A549 (cell line): ENCODE data around the gene TMEM266. TPM values are rescaled to one million over a fixed set of nuclear protein-coding genes. Genes with fewer than 3 reads are reported as not detected.

Source experiments
- ATAC-seq, 2 experiments: fragments of 200-7000 bp in 1 of 2; fragments of >200 bp in 1 of 2; cut with Nextera tagmentation in 1 of 2; cut with Tn5 transposase in 1 of 2; 3 replicates each; pipeline versions ENCODE4 v1.8.0 to v1.9.1; 2018 to 2020; ENCODE audit warnings: mild to moderate bottlenecking in 1 of 2, moderate library complexity in 1 of 2
- CTCF ChIA-PET: fragments of 300-600 bp; sonication (Branson Sonifier 250); formaldehyde crosslinking; extraction: SDS; loops from one replicate; lab custom pipeline; 2021; ENCODE audit warnings: antibody characterized with exemption, inconsistent platforms; lab: Yijun Ruan, JAX
- POLR2A ChIA-PET: fragments of 350-600 bp; formaldehyde crosslinking; extraction: SDS; loops from one replicate; lab custom pipeline; 2021; ENCODE audit warnings: antibody characterized with exemption, inconsistent platforms; lab: Yijun Ruan, JAX
- DNase-seq, 2 experiments: peaks; one replicate each; pipeline versions ENCODE4 v3.0.0 to v3.0.0-alpha.2; 2011 to 2016; ENCODE audit warnings: low read depth in 1 of 2, low spot score in 1 of 2
- FAIRE-seq: peaks from 2 replicates; lab custom pipeline; 2011; peaks lifted over from hg19 to GRCh38; lab: Jason Lieb, UNC
- H3K27ac ChIP-seq, 2 experiments: fragments of >200 bp; sonication (Bioruptor Twin); formaldehyde crosslinking; 3 replicates each; pipeline ENCODE4 v1.5.1; 2016 to 2017
- H3K4me1 ChIP-seq: fragments of >200 bp; sonication (Bioruptor Twin); formaldehyde crosslinking; 3 replicates; pipeline ENCODE4 v1.6.1; 2016
- H3K4me2 ChIP-seq: fragments of >200 bp; sonication (Bioruptor Twin); formaldehyde crosslinking; 3 replicates; pipeline ENCODE4 v1.6.1; 2016
- H3K4me3 ChIP-seq: fragments of >200 bp; sonication (Bioruptor Twin); formaldehyde crosslinking; 3 replicates; pipeline ENCODE4 v1.5.1; 2016
- H3K9me3 ChIP-seq: fragments of >200 bp; sonication (Bioruptor Twin); formaldehyde crosslinking; 3 replicates; pipeline ENCODE4 v1.6.1; 2016
- EHMT2 ChIP-seq: fragments of 200-600 bp; sonication (generic); IDR thresholded peaks from 2 replicates; pipeline ENCODE4 v1.6.1; 2016; ENCODE audit warnings: antibody characterized with exemption, low read depth, mild to moderate bottlenecking, moderate library complexity
- FOSB ChIP-seq: fragments of 250-450 bp; sonication (Bioruptor Pico); IDR thresholded peaks from 2 replicates; pipeline ENCODE4 v1.5.0; 2020; ENCODE audit warnings: mild to moderate bottlenecking, moderate library complexity
- HOXB5 ChIP-seq: fragments of 250-450 bp; sonication (Bioruptor Pico); IDR thresholded peaks from 2 replicates; pipeline ENCODE4 v1.5.0; 2020; ENCODE audit warnings: mild to moderate bottlenecking, moderate library complexity
- KDM1A ChIP-seq: fragments of 200-600 bp; sonication (generic); IDR thresholded peaks from 2 replicates; pipeline ENCODE4 v1.6.1; 2016; ENCODE audit warnings: low read depth, mild to moderate bottlenecking
- MYC ChIP-seq: IDR thresholded peaks from 2 replicates; pipeline ENCODE4 v1.6.1; 2012; ENCODE audit warnings: mild to moderate bottlenecking, inconsistent platforms, low read length, improper control_type of control experiment, borderline replicate concordance
- NPAS2 ChIP-seq: fragments of 250-450 bp; sonication (Bioruptor Pico); IDR thresholded peaks from 2 replicates; pipeline ENCODE4 v1.8.0; 2022; ENCODE audit warnings: mild to moderate bottlenecking, moderate library complexity, borderline replicate concordance
- POLR2AphosphoS2 ChIP-seq: conservative IDR thresholded peaks from 2 replicates; pipeline ENCODE4 v1.6.1; 2012; ENCODE audit warnings: low read length, improper control_type of control experiment, inconsistent platforms
- RCOR1 ChIP-seq: fragments of 150-350 bp; IDR thresholded peaks from 2 replicates; pipeline ENCODE4 v1.6.1; 2014; ENCODE audit warnings: antibody characterized with exemption, low read length, low read depth
- REST ChIP-seq: fragments of 200-600 bp; sonication (generic); IDR thresholded peaks from 2 replicates; pipeline ENCODE4 v1.6.1; 2016; ENCODE audit warnings: antibody characterized with exemption, mild to moderate bottlenecking, moderate library complexity
- SMC3 ChIP-seq: fragments of >200 bp; sonication (Bioruptor Twin); formaldehyde crosslinking; IDR thresholded peaks from 3 replicates; pipeline ENCODE4 v1.6.1; 2018; ENCODE audit warnings: inconsistent platforms
- SREBF2 ChIP-seq: fragments of 450-650 bp; IDR thresholded peaks from 2 replicates; pipeline ENCODE4 v1.6.1; 2014; ENCODE audit warnings: mild to moderate bottlenecking, moderate library complexity
- ZFP36 ChIP-seq: fragments of 450-650 bp; IDR thresholded peaks from 2 replicates; pipeline ENCODE4 v1.6.1; 2014; ENCODE audit warnings: borderline replicate concordance; ENCODE audit not compliant: partially characterized antibody
- ZSCAN20 ChIP-seq: fragments of 250-450 bp; sonication (Bioruptor Pico); IDR thresholded peaks from 2 replicates; pipeline ENCODE4 v1.8.0; 2022; ENCODE audit warnings: mild to moderate bottlenecking, moderate library complexity
- WGBS: methylation state at CpG from one replicate; pipeline ENCODE4 v1.1.6; 2017; ENCODE audit errors: missing lambda C conversion rate; 5-methylcytosine and 5-hydroxymethylcytosine counted together
- polyA plus RNA-seq, 4 experiments: library from polyadenylated mRNA; depleted of rRNA in 3 of 4; stranded (reverse); fragments of >200 nt; fragmentation: RNase III in 1 of 4; extraction: RNeasy Plus Mini Kit Qiagen cat#74134 plus additional on column Dnase treatment in 1 of 4; gene quantifications; 2 replicates in 3 of 4; 3 replicates in 1 of 4; pipeline ENCODE4 v1.2.3, GENCODE V29; 2011 to 2017
- TF ChIP-seq, protein P1 (sequence below): fragments of >200 bp; sonication (Bioruptor Twin); formaldehyde crosslinking; IDR thresholded peaks from 3 replicates; pipeline ENCODE4 v1.6.1; 2016
- TF ChIP-seq, protein P2 (sequence below): fragments of 250-450 bp; sonication (Bioruptor Pico); IDR thresholded peaks from 2 replicates; pipeline ENCODE4 v1.5.0; 2021; ENCODE audit warnings: mild to moderate bottlenecking, moderate library complexity, borderline replicate concordance
- TF ChIP-seq, protein P3 (sequence below): fragments of >200 bp; sonication (Bioruptor Twin); formaldehyde crosslinking; IDR thresholded peaks from 2 replicates; pipeline ENCODE4 v1.6.1; 2016

TMEM266 gene
- polyA plus RNA-seq, 2 of the 4 experiments (the other 2 are of a cell fraction), result 0.06 to 0.08 TPM

DNA sequence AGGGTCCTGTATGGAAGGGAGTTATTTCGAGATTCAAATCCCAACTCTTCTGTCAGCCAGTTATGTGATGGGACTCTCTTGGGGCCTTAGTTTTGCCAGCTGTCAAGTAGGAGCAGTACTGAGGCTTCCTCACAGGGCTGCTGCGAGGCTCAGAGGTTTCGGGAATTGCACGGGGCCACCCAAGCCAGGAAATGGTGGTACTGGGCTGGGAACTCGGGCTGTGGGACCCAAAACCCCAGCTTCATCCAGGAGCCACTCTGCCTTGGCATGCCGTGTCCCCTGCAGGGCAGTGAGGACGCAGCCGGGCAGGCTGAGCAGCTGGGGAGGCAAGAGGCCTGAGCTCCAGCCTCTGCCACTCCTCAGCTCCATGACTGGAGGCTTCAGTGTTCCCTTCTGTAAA is 132.9 kb downstream of the TMEM266 start:
- WGBS, result 86% methylated on average over 8 of the region's 8 CpGs
- Histone ChIP-seq H3K9me3 (no peaks in the 10 kb centered on the region), H3K27ac (no peak overlapping the region), H3K4me2 (no peak overlapping the region), H3K4me3 (no peak overlapping the region), H3K4me1 (peaks cover 32% of the 10 kb centered on the region)
- ChIA-PET CTCF (interaction anchor here (0.7 to 6.3 kb wide), 14 partner anchors 11 to 682 kb away, joined by 3 to 115 read pairs (median 6); no protein-coding TSS in a partner anchor), POLR2A (interaction anchor here (2.3 kb wide), 1 partner anchor 143 kb away, joined by 6 read pairs; no protein-coding TSS in a partner anchor)
- no peak for FAIRE-seq
- DNase-seq, result no peak
- TF ChIP-seq POLR2AphosphoS2, result no peak
- TF ChIP-seq RCOR1, result no peak
- TF ChIP-seq, protein P1, sequence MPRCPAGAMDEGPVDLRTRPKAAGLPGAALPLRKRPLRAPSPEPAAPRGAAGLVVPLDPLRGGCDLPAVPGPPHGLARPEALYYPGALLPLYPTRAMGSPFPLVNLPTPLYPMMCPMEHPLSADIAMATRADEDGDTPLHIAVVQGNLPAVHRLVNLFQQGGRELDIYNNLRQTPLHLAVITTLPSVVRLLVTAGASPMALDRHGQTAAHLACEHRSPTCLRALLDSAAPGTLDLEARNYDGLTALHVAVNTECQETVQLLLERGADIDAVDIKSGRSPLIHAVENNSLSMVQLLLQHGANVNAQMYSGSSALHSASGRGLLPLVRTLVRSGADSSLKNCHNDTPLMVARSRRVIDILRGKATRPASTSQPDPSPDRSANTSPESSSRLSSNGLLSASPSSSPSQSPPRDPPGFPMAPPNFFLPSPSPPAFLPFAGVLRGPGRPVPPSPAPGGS, result no peak
- TF ChIP-seq FOSB (CRISPR knock-in tag), result no peak
- TF ChIP-seq, protein P2, sequence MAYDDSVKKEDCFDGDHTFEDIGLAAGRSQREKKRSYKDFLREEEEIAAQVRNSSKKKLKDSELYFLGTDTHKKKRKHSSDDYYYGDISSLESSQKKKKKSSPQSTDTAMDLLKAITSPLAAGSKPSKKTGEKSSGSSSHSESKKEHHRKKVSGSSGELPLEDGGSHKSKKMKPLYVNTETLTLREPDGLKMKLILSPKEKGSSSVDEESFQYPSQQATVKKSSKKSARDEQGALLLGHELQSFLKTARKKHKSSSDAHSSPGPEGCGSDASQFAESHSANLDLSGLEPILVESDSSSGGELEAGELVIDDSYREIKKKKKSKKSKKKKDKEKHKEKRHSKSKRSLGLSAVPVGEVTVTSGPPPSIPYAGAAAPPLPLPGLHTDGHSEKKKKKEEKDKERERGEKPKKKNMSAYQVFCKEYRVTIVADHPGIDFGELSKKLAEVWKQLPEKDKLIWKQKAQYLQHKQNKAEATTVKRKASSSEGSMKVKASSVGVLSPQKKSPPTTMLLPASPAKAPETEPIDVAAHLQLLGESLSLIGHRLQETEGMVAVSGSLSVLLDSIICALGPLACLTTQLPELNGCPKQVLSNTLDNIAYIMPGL, result no peak
- no peak for TF ChIP-seq SMC3
- no peak for TF ChIP-seq HOXB5
- no peak for TF ChIP-seq REST
- no peak for TF ChIP-seq MYC
- no peak for ATAC-seq

DNA sequence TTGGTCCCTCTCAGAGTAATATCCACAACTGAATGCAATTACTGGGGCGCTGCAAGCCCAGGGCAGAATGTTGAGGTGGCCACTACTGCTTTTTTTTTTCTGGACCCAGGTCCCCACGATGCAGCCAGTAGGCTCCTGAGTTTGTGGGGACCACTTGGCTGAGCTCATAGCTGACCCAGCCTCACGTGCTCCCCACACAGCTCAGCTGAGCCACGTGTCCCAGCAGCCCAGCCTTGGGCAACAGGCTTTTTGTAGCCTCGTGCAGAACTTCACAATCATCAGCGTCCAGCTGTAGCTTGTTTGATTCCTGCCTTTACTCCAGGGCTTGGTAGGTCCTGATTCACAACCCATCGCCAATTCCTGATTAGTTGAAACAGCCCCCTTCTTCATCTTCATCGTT is 134.1 kb downstream of the TMEM266 start:
- H3K9me3 ChIP-seq, result no peaks in the 10 kb centered on the region
- H3K4me2 ChIP-seq, result no peak overlapping the region
- WGBS, result 68% methylated on average over 8 of the region's 8 CpGs
- DNase-seq, result no peak
- no peak overlapping the region for H3K4me3 ChIP-seq
- FAIRE-seq, result no peak
- no peak overlapping the region for H3K27ac ChIP-seq
- POLR2A ChIA-PET, result no interaction called here
- TF ChIP-seq, protein P2, result no peak
- TF ChIP-seq SMC3, result no peak
- no peak for TF ChIP-seq ZFP36
- TF ChIP-seq EHMT2, result no peak
- TF ChIP-seq, protein P1, result no peak
- TF ChIP-seq KDM1A, result no peak
- TF ChIP-seq, protein P3, sequence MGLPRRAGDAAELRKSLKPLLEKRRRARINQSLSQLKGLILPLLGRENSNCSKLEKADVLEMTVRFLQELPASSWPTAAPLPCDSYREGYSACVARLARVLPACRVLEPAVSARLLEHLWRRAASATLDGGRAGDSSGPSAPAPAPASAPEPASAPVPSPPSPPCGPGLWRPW, result no peak
- TF ChIP-seq REST, result no peak
- no peak for TF ChIP-seq SREBF2
- TF ChIP-seq ZSCAN20, result no peak
- no peak for TF ChIP-seq NPAS2 (CRISPR knock-in tag)
- TF ChIP-seq, all 56 proteins: peak for 0
- H3K4me1 ChIP-seq, result peaks cover 44% of the 10 kb centered on the region
- CTCF ChIA-PET, result interaction anchor here (0.7 to 6.3 kb wide), 11 partner anchors 8 to 674 kb away, joined by 3 to 115 read pairs (median 6); no protein-coding TSS in a partner anchor
- ATAC-seq, result no peak
